ENCODE measurements around the gene TAMALIN. TPM values are rescaled to one million over a fixed set of nuclear protein-coding genes. Genes with fewer than 3 reads are reported as not detected.

The TAMALIN gene
- total RNA-seq, 2 experiments from 2014 or later = 495 to 525 TPM

DNA sequence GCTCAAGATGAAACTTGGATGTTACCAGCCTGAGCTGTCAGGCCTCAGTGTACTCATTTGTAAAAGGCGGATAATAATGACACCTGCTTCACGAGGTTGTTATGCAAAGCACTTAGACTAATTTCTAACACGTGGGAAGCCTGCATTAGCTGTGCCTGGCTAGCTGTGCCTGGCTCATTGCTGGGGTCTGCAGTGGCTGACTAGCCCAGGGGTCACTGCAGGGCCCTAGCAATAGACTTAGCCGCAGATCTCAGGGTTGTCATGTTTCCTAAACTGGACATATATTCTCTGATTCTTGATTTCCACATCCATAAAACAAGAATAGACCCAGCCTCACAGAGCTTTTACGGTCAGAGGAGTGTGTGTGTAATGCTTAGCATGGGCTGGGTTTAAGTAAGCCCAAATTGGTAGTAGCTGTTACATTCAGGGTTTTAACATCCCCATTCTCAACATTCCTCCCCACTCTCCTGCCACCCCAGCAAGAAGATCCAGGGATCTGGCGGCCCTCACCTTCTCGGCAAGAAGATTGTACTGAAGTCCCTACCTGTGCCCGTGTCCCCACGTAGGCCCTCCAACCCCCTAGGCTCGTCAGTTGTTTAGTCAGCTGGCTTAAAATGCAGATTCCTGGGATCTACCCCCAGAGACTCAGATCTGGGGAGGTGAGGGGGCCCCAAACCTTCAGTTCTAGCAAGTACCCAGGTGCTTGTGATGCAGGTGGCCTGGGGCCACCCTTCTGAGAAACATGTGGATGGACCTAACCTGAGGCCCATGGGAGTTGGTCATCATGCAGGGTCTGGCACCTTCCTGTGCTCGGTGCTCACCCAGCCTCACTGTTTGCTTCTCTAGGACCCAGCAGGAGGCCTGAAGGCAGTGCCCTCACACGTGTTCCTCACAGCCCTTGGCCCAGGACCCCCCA lies 53.1 kb downstream of the TAMALIN start:
- Mint-ChIP-seq H3K27ac (no peak overlapping the region), H3K9me3 (no peaks in the 10 kb centered on the region), H3K27me3 (no peaks in the 10 kb centered on the region), H3K4me3 (no peak overlapping the region), H3K4me1 (ENCODE audit: low read depth) (no peaks in the 10 kb centered on the region), H3K36me3 (ENCODE audit: low read depth) (peaks cover 4% of the 10 kb centered on the region)
- intact Hi-C loops (cut with DNase I, micrococcal nuclease) = no loop called here
- peaks cover 10% of the 10 kb centered on the region for H3K36me3 ChIP-seq (ENCODE audit: insufficient read depth, low read length)
- no peak for TF ChIP-seq CTCF (IDR thresholded peaks at IDR 0.05)
- H3K4me3 ChIP-seq (ENCODE audit: low read length) = no peak overlapping the region
- no peaks in the 10 kb centered on the region for H3K27me3 ChIP-seq (ENCODE audit: control insufficient read depth in 1 of 2, insufficient read depth in 2 of 2, low read length in 2 of 2)
- no peaks in the 10 kb centered on the region for H3K4me1 ChIP-seq (ENCODE audit: insufficient read depth, low read length)
- ChIA-PET CTCF (interaction anchor here (1.1 to 1.2 kb wide), 2 partner anchors 9 to 34 kb away, joined by 3 to 9 read pairs; no protein-coding TSS in a partner anchor), POLR2A (interaction anchor here (1.6 to 2.0 kb wide), 2 partner anchors 9 to 10 kb away, joined by 5 read pairs; partner anchors contain the start of genes ATG101 and NR4A1)
- H3K27ac ChIP-seq (ENCODE audit: low read depth in 1 of 2, low read length in 2 of 2) = no peak overlapping the region
- DNase-seq = no peak
- no peak for ATAC-seq (ENCODE audit: poor library complexity)
- no peaks in the 10 kb centered on the region for H3K9me3 ChIP-seq (ENCODE audit: control insufficient read depth in 1 of 2, insufficient read depth in 1 of 2, low read length in 2 of 2)

GRCh38 chr12:52060498-52061177 lies 53.9 kb downstream of the TAMALIN start:
- no peak overlapping the region for H3K27ac Mint-ChIP-seq
- intact Hi-C loops (cut with DNase I, micrococcal nuclease) = no loop called here
- POLR2A ChIA-PET = interaction anchor here (1.6 to 2.2 kb wide), 3 partner anchors 9 to 10 kb away, joined by 5 to 6 read pairs (median 5); partner anchors contain the start of genes ATG101 and NR4A1

More at GRCh38 chr12:52060498-52061177, 53.9 kb downstream of the TAMALIN start:
- H3K4me1 ChIP-seq (ENCODE audit: insufficient read depth, low read length) = no peaks in the 10 kb centered on the region
- H3K9me3 ChIP-seq (ENCODE audit: control insufficient read depth in 1 of 2, insufficient read depth in 1 of 2, low read length in 2 of 2) = no peaks in the 10 kb centered on the region
- DNase-seq (no peak), ATAC-seq (ENCODE audit: poor library complexity) (no peak)
- H3K36me3 Mint-ChIP-seq (ENCODE audit: low read depth) = peaks cover 4% of the 10 kb centered on the region
- CTCF ChIA-PET = interaction anchor here (2.5 kb wide), 1 partner anchor 35 kb away, joined by 11 read pairs; no protein-coding TSS in a partner anchor
- H3K9me3 Mint-ChIP-seq = no peaks in the 10 kb centered on the region
- H3K36me3 ChIP-seq (ENCODE audit: insufficient read depth, low read length) = peaks cover 10% of the 10 kb centered on the region
- no peaks in the 10 kb centered on the region for H3K27me3 Mint-ChIP-seq
- H3K4me1 Mint-ChIP-seq (ENCODE audit: low read depth) = no peaks in the 10 kb centered on the region
- TF ChIP-seq CTCF (IDR thresholded peaks at IDR 0.05) = no peak
- no peak overlapping the region for H3K4me3 Mint-ChIP-seq
- H3K27ac ChIP-seq (ENCODE audit: low read depth in 1 of 2, low read length in 2 of 2) = no peak overlapping the region
- H3K4me3 ChIP-seq (ENCODE audit: low read length) = no peak overlapping the region
- no peaks in the 10 kb centered on the region for H3K27me3 ChIP-seq (ENCODE audit: control insufficient read depth in 1 of 2, insufficient read depth in 2 of 2, low read length in 2 of 2)
